NCI-H460 (cell line): ENCODE data around the gene C5orf22. TPM values are rescaled to one million over a fixed set of nuclear protein-coding genes. Genes with fewer than 3 reads are reported as not detected.
"Not testable (repeated sequence)": the region's sequence is repeated elsewhere in the genome, so short reads cannot be mapped to it uniquely, and the experiment has no call there.

ENCODE experiments used
- DNase-seq: peaks from one replicate; pipeline ENCODE4 v3.0.0-alpha.2; 2016; ENCODE audit warnings: low read depth; ENCODE audit errors: extremely low read depth
- total RNA-seq: library from RNA; depleted of rRNA; stranded (reverse); fragments of >200 nt; shearing (Covaris generic); gene quantifications from 2 replicates; pipeline ENCODE4 v1.2.3, GENCODE V29; 2014

C5orf22 gene
- total RNA-seq, 1 experiment from 2014 or later, result 31.0 TPM

DNA sequence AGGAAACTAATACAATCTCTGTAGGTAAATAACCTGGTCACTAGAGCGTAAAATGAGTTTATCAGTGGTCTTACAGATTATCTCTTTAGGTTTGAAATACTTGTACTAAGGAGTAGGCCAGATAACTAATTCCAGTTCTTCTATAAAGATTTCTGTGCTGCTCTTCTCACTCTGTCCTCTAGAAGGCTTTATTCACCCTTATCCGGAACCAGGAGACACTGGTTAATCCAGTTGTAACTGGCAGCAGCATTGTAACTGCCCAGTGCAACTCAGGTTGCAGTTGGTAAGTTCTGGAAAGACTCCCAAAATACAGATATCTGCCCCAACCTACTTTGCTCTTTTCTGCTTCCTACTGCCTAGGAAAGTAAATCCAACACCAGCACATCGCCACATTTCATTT lies 19.8 kb downstream of the C5orf22 start:
- no peak for DNase-seq

DNA sequence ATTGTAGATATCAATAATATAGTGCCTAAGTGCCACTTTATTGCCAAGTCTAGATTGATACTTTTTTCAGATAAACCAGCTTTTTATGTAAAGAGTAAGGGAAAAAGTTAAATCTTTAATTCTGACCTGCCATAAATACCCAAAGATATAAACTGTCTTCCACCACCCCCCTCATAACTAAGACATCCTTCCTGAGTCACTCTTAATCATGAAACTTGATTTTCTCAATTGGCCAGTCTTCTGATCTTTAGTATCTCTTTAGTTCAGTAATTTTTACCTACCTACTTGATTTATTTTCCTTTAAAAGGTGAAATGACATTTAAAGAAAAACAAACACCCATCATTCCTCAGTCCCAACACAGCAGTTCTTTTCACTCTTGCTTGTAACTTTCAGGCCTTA lies 21.8 kb downstream of the C5orf22 start:
- DNase-seq, result no peak

DNA sequence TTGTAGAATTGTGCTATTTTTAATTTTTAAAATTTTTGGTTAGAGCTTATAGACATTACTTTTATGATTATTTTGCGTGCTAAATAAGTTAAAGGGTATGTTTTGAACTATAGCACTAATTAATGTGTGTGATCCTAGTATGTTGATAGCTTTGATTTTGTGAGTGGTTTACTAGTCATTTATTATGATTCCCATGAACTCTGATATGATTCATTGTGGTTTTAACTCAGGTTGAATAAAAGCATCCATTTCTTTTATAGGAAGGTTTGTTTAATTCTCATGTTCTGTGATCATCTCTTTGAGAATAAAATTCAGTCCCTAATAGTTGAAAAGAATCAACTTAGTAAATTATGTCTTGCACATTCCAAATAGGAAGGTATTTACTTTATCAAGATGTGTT lies 22.5 kb downstream of the C5orf22 start:
- DNase-seq, result no peak

DNA sequence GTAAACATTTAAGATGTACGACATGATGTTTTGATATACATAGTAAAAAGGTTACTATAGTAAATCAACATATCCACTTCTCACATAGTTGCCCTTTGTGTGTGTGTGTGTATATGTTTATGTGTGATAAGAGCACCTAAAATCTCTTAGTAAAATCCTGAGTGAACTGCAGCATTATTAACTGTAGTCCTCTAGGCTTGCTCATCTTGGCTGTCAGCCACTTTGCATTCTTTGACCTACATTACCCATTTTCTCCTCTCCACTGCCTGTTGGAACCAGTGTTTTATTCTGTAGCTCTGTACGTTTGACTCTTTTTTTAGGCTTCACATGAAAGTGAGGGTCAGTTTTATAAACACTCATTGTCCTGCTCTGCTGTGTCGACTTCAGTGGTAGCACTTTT lies 24.4 kb downstream of the C5orf22 start:
- no peak for DNase-seq

DNA sequence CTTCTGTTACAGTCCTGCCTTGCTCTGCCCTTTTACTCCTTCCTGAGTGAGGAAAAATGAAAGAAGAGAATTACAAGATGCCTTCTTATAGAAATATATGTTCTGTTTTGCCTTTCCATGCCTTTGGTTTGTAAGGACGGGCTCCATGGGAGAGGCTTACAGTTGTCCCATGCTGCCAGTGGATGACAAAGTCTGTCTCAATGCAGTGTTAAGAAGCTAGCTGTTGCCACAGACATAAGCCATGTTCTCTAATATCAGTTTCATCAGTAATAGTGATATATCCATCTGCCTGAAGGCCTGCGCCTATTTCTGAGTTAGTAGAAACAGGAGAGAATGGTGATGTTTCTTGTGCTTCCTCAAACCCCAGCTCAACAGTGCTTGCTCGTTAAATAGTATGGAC lies 27.8 kb downstream of the C5orf22 start:
- no peak for DNase-seq

DNA sequence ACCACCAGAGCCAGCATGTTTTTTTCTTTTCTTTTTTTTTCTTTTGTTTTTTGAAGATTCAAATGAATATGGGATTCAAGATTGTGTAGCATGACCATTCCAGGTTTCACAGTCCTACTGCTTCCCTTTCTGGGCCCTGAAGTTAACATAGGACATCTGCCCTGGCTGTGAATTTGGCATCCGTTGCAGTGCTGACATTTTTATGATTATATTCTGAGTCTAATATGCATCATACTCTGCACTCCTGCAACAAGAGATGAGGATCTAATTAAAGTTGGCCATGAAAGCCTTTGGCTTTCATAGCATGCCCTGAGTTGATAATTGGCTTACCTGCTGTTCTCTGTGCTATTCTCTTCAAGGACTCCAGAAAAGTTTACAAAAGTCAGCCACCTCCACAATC lies 29.8 kb downstream of the C5orf22 start:
- no peak for DNase-seq

DNA sequence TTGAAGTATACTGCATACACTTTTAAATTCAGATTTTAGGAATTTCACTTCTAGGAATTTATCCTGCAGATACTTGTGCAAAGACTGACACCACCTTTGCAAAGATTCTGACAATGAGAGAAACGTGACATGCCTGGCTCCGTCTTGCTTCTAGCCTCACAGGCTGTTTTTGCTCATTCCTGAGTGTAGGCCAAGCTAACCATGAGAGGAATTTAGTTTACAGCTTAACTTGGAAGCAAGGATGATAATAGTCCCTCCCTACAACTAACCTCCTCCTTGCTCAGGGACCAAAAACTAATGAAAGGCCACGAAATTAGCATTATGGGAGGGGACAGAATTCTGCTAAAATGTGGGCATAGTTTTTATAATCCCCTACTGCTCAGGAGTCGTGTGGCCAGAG lies 31.1 kb downstream of the C5orf22 start:
- no peak for DNase-seq

DNA sequence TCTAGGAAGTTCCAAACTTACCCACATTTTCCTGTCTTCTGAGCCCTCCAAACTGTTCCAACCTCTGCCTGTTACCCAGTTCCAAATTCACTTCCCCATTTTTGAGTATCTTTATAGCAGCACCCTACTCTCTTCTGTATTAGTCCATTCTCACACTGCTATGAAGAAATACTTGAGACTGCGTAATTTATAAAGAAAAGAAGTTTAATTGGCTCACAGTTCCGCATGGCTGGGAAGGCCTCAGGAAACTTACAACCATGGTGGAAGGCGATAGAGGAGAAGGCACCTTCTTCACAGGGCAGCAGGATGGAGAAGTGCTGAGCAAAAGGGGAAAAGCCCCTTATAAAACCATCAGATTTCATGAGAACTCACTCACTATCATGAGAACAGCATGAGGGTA lies 34.3 kb downstream of the C5orf22 start:
- not testable (repeated sequence) for DNase-seq

DNA sequence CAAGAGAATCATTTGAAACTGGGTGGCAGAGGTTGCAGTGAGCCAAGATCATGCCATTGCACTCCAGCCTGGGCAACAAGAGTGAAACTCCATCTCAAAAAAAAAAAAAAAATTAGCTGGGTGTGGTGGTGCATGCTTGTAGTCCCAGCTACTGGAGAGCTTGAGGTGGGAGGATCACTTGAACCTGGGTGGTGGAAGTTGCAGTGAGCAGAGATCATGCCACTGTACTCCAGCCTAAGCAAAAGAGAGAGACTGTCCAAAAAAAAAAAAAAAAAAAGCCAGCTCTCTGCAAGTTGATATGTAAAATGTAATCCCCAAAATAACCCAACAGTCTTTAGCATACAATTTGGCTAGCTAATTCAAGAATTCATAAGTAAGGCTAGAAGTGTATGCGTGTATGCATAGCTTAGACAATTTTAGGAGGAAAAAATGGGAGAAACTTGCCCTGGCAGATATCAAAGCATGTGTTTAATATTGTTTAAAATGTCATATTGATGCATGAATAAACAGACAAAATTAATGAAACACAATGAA lies 36.3 kb downstream of the C5orf22 start:
- no peak for DNase-seq

DNA sequence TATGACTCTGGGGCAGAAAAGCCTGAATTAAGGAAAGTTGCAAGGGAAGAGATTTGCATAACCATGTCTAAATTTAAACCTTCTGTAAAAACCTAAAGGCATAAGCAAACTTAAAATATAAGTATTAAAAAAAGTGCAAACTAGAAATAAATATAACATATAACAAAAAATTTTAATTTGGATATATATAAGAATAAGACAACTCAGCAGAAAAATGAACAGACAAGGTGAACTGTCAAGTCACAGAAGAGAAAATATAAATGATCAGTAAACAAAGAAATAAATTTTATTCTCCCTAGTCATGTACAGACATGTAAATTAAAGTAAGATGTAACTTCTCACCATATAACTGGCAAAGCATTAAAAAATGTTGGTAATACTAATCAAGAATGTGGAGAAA lies 37.0 kb downstream of the C5orf22 start:
- no peak for DNase-seq

DNA sequence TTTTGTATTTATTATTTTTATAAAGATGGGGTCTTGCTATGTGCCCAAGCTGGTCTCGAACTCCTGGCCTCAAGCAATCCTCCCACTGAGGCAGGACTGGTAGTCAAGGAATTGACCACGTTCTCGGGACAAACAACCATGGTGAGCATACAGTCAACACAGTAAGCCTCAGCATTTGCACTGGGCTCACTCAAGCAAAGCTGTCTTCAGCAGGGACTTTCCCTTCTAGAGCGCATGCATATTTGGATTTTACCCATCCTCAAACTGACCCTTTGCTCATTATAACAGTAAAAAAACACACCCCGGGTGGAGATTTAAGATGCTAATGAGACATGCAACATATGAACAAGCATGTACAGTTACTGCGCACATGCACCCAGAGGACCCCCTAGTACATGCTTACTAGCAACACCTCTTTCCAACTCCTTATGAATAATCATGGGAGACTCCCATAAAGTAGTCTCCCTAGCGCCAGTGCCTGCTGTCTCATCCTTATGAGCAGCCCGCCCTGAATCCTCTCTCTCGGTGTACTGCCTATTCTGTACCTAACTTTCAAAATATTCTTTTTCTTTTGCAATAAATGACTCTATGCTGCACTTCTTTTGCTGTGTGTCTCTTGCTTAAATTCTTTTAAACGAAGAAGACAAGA lies 41.5 kb downstream of the C5orf22 start:
- DNase-seq, result no peak

DNA sequence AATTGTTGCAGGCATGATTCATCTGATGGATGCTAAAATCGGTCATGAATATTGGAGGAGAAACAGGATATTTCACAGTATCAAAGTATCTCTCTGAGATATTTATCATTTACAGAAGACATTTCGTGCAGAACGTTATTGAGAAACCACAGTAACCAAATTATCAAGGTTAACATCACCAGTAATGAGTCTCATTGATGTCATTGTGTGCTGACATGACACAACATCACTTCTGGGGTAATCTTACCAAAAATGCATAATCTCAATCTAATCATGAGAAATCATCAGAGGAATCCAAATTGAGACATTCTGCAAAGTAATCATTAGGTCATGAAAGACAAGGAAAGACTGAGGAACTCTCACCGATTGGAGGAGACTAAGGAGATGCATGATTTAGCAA lies 42.7 kb downstream of the C5orf22 start:
- DNase-seq, result no peak

DNA sequence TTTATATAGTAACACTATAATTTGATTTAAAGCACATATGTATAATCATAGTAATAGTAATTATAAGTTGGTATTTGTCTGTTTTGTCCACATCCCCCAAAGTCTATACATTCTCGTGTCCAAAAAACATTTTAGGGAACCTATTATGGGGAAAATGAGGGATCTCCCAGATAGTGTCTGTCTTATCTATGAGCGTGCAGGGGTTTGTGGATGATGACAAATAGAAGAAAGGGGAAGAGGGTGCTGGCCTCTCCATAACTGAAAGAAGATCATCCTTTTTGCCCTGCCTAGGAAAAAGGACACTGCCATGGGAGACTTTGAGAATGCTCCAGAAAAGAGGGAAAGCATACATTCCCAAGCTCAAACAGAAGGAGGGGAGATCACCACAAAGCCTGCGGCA lies 45.3 kb downstream of the C5orf22 start:
- DNase-seq, result no peak

DNA sequence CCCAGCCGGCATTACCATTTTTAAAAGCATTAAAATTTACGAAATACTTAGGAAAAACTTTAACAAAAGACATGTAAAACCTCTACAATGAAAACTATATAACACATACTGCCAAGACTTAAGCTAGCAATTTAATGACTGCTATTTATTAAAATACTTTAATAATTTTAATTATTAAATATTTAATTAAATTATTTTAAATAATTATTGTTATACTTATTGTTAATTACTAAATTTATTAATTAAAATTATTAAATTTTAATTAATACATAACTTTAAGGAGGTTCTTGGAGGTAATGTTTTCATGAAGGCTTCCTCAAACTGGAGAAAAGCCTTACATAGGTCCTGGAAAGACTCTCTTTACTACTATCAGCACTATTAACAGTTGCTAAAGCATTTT lies 47.5 kb downstream of the C5orf22 start:
- DNase-seq, result no peak

DNA sequence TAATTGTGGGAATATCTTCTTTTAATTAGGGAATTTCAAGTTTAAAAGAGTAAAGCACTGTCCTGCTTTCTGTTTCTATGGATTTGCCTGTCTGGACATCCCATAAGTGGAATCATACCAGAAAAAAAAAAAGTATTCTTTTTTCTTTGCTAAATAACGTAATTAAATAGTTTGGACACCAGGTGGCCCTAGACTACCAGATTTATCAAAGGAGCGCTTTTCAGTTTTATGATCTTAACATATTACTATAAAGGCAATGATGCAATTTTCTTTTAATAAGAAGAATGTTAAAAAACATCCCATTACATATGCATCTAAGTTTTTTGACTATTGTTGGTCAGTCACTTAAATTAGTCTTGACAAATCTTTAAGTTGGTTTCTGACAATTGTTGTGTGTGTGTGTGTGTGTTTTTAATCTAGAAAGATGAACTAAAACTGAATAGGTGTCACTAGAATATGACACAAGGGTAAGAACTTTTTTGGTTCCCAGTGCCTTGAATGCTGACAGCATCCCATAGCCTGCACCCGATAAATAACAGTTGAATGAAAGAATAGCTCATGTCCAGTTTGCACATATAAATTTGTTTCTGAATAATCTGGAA lies 49.5 kb downstream of the C5orf22 start:
- DNase-seq, result peak; percentile 41

DNA sequence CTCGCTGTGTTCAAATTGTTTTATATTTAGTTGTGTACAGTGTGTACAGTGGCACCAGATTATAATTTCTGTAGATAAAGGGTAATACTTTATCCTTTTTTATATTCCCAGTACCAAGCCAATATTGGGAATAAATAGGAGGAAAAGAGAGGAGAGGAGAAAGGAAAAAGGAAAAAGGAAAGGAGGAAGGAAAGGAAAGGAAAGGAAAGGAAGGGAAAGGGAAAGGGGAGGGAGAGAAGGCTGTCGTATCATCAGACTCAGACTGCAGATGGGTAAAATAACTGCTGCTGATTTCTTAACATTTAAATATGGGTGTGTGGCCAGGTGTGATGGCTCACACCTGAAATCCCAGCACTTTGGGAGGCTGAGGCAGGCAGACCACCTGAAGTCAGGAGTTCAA lies 51.0 kb downstream of the C5orf22 start:
- no peak for DNase-seq

DNA sequence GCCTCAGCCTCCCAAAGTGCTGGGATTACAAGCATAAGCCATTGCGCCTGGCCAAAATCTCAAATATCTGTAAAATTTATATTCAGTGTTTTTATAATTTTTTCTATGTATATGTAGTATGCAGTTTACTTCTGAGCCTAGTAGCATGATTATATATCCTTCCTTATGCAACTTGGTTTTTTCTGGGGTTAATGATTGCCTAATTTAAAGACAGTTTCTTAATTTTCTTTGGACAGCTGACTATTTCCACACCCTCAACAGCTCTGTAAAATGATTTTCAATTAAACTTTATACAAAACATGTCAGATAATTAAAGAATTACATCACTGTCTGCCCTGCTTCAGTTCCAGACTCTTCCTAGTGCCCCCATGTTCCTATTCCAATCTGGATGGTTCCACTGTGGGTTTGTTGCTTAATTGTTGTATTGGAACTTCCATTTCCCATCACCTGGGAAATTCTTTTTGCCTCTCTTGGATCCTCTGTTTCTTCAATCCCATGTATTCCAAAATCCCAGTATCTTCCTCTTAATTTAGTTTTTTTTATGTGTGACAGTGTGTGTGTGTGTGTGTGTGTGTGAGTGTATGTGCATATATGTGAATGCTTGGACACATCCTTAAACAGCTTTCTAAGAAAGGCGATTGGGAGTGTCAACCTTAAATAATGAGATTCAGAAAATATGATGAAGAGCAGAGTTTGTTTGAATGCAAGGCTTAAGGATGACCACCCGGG lies 53.2 kb downstream of the C5orf22 start:
- no peak for DNase-seq

DNA sequence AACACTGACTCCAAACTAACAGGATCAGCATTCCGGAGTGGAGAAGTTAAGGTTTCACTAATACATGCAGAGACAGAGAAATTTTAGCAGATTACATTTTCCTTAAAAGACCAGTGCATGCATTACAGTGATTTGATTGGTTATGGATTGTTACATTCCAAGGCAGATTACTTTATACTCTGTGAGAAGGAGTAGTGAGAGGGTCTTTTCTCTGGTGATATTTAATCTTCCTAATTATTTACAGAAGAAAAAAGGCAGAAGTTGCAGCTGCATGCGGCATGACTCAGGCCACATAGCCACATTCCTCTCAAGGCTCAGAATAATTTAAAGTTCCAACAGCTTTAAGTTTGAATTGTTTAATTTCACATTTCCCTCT lies 53.8 kb downstream of the C5orf22 start:
- no peak for DNase-seq

DNA sequence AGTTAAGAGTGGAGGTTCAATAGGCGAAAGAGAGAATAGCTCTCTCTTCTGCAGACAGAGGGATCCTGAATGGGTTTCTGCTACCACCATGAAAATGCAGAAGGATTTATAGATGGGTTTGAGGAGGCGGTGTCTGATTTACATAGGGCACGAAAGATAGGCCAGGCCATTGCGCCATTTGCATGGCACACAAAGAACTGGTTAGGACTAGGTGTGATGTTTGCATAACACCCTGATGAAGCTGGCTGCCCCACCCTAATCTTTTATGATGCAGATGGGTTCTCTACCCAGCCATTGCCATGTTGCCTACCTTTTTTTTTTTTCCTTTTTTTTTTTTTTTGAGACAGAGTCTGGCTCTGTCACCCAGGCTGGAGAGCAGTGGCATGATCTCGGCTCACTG lies 55.4 kb downstream of the C5orf22 start:
- DNase-seq, result no peak

DNA sequence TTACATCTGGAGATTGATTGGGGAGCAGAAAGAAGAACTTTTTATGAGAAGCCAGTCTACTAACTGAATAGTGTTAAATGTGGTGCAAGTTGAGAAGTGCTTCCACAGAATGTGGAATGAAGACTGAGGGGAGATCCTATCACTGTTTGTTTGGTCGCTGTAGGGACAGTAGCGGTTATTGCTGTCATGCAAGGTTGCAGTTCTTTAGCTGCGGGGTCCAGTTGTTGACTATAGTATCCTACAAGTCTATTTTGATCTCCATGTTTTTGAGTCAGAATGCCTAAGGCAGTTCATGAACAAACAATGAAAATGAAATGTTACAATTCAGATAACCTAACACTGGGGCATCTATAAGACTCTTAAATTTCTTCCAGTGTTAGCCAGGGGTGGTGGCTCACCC lies 61.6 kb downstream of the C5orf22 start:
- DNase-seq, result no peak

DNA sequence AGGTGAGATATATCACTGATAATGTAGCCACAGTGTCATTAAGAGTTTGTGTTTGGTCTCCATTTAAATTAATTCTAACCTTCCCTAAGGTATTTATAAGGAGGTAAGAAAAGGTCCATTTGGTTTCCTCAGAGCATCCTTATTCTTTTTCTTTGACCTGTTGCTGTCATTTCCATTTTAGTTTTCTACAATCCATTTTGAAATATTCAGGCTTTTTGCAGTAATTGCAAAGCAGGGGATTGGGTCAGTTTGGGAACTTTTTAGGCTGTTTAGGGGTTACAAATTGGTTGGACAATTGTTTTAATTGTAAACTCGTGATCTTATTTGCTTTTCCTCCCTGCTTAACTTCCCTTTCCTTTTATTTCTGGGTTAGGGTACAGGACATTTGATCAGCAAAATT lies 64.3 kb downstream of the C5orf22 start:
- no peak for DNase-seq
